SK-MEL-5 (cell line): ENCODE measurements around the gene PRKCA. TPM values are rescaled to one million over a fixed set of nuclear protein-coding genes. Genes with fewer than 3 reads are reported as not detected.

ENCODE experiments used
- DNase-seq: peaks from one replicate; pipeline ENCODE4 v3.0.0-alpha.2; 2016; ENCODE audit warnings: low read depth, low spot score
- in situ Hi-C: cut with HindIII; loops from 2 replicates; pipeline ENCODE4 v1.10.0; 2016; ENCODE audit warnings: low sequenced_read_pairs, high pct_unique_total_duplicates, low pct_unique_long_range_greater_than_20kb
- small RNA-seq, 2 experiments: library from RNA; depleted of rRNA; stranded (forward); fragments of <200 nt; gene quantifications; one replicate each; pipeline ENCODE3, GENCODE V24; 2014
- total RNA-seq: library from RNA; depleted of rRNA; stranded (reverse); fragments of >200 nt; shearing (Covaris generic); gene quantifications from 2 replicates; pipeline ENCODE4 v1.2.3, GENCODE V29; 2014; rRNA removed

PRKCA gene
- total RNA-seq, 1 experiment from 2014 or later = 7.3 TPM

GRCh38 chr17:66859353-66859752 is 556.9 kb downstream of the PRKCA start:
- no peak for DNase-seq
- in situ Hi-C loops = no loop called here

GRCh38 chr17:66860204-66860603 is 557.8 kb downstream of the PRKCA start:
- in situ Hi-C loops = no loop called here
- DNase-seq = no peak

Small RNA genes lying within 50 kb of the gene (small RNA-seq; reads per million reads assigned to genes)
- gene MIR634 (0 reads per million in 2 experiments), gene RN7SL735P (0 to 0.05 reads per million in 2 experiments), gene RNA5SP444 (0 to 4.1 reads per million in 2 experiments), gene RNA5SP445 (0.04 to 0.43 reads per million in 2 experiments), gene RNU6-928P (0 reads per million in 2 experiments)

Other genes starting within 250 kb of the PRKCA start
- 3.0 and 6.7 TPM in 2 replicates for gene CEP112, start 110.5 kb upstream of the PRKCA start, total RNA-seq
- gene APOH, start 73.2 kb upstream of the PRKCA start, total RNA-seq = not detected in 2 replicates